ENCODE data around the gene ATP23.

GRCh38 chr12:57899010-57899662 is 42.2 kb upstream of the ATP23 start:
- no peak for TF ChIP-seq CTCF (IDR thresholded peaks at IDR 0.05)
- TF ChIP-seq POLR2A (IDR thresholded peaks at IDR 0.05), result no peak
